RPMI7951 (cell line): ENCODE measurements around the gene DNAH10. TPM values are rescaled to one million over a fixed set of nuclear protein-coding genes. Genes with fewer than 3 reads are reported as not detected.

Experiments
- DNase-seq: peaks from one replicate; pipeline ENCODE4 v3.0.0-alpha.2; 2012; ENCODE audit warnings: low read depth
- total RNA-seq: library from RNA; depleted of rRNA; stranded (reverse); fragments of >200 nt; shearing (Covaris generic); gene quantifications from 2 replicates; pipeline ENCODE4 v1.2.3, GENCODE V29; 2014; rRNA removed

The DNAH10 gene, protein sequence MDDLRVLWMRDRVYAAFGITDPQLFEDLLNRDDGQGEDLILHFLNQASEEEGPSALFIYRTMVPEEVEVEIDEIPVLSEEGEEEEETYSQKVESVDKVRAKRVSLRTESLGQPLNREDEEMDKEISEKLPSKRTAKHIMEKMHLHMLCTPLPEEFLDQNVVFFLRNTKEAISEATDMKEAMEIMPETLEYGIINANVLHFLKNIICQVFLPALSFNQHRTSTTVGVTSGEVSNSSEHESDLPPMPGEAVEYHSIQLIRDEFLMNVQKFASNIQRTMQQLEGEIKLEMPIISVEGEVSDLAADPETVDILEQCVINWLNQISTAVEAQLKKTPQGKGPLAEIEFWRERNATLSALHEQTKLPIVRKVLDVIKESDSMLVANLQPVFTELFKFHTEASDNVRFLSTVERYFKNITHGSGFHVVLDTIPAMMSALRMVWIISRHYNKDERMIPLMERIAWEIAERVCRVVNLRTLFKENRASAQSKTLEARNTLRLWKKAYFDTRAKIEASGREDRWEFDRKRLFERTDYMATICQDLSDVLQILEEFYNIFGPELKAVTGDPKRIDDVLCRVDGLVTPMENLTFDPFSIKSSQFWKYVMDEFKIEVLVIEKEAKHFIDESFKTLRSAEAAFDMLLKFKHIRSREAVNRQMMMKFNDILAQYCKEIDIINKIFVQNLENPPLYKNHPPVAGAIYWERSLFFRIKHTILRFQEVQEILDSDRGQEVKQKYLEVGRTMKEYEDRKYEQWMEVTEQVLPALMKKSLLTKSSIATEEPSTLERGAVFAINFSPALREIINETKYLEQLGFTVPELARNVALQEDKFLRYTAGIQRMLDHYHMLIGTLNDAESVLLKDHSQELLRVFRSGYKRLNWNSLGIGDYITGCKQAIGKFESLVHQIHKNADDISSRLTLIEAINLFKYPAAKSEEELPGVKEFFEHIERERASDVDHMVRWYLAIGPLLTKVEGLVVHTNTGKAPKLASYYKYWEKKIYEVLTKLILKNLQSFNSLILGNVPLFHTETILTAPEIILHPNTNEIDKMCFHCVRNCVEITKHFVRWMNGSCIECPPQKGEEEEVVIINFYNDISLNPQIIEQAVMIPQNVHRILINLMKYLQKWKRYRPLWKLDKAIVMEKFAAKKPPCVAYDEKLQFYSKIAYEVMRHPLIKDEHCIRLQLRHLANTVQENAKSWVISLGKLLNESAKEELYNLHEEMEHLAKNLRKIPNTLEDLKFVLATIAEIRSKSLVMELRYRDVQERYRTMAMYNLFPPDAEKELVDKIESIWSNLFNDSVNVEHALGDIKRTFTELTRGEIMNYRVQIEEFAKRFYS (N-terminal part only)
- total RNA-seq, result under 0.01 and 0.10 TPM in 2 replicates

GRCh38 chr12:123761841-123762714, at the start of gene DNAH10:
Gene DNAH10, plus strand, starts transcription at chr12:123762301. Its CDS starts 36 bp downstream, at chr12:123762337.
- no peak for DNase-seq

DNA sequence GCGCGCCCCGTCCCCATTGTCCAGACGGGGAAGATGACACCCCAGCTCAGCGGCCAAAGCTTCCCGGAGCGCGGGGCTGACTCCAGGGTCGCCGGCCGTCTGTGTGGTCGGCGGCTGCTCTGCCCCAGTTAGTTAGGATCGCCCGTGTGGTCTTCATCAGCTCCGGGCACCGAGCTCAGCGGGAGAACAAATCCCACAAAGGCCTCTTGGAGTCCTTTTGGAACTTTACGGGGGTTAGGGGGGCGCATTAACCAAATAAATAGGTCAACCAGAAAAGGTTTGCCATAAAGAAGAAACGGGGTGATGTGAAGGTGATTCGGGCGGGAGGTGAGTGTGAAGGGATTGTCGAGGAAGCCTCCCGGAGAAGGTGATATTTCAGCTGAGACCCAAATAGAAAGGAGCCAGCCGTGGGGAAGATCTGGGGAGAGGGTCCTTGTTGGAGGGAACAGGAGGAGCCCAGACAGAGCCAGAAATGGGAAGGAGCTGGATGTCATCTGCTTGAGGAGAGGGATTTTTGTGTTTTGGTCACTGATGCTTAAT, 49.3 kb upstream of the DNAH10 start:
- no peak for DNase-seq

DNA sequence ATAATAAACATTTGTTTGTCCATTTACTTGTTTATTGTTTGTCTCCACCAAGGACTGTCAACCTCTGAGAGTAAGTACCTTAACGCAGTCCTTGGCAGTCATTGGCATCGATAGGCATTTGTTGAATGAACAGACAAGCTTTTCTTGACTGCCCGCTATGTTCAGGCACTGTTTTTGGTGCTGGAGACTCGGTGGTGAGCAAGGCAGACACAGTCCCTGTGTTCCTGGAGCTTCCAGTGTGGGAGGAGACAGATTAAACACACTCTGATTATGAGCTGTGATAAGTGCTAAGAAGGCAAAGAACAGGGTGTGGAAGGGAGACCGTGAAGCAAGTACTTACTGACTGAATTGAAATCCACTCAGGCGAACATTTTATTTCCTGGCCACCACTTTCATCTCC, 48.7 kb upstream of the DNAH10 start:
- no peak for DNase-seq

DNA sequence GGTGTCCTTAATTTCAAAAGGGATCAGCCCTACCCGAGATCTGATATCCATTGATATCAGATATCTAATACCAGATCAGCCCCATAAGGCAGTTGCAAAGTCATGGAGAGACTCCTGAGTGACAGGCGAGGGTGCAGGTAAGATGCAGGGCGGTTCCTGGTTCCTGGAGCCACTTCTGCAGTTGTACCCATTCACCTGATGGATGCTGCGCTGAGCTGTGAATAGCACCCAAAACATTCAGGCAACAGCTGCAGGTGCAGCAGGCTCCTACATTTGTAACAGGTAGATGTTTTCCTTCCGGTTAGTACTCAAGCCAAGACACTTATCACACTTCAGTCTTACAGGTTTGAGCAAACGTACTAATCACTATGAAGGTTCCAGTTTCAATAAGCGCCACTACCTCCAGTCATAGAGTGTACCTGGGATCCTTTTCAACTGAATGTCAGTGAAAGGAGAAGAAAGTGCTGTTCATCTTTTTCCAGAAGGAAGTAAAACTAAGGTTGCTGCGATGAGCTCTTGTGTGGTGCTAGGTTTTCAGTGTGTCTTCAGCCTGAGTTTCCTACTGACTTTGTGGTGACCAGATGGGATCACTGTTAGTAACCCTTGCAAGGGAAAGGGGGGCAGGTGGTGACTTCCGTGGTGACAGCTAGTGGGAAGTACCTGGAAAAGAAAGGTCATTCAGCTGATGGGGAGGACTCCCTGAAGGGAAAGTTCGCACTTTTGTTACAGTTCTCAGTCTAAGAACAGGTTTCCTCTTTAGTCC, 48.1 kb upstream of the DNAH10 start:
- DNase-seq, result no peak

GRCh38 chr12:123715195-123715594, 46.9 kb upstream of the DNAH10 start:
- DNase-seq, result no peak

GRCh38 chr12:123717350-123717749, 44.8 kb upstream of the DNAH10 start:
- no peak for DNase-seq

GRCh38 chr12:123720141-123720814, 41.8 kb upstream of the DNAH10 start:
- no peak for DNase-seq

- DNase-seq, result no peak
Measured at GRCh38 chr12:123721245-123721644, 40.9 kb upstream of the DNAH10 start.

DNA sequence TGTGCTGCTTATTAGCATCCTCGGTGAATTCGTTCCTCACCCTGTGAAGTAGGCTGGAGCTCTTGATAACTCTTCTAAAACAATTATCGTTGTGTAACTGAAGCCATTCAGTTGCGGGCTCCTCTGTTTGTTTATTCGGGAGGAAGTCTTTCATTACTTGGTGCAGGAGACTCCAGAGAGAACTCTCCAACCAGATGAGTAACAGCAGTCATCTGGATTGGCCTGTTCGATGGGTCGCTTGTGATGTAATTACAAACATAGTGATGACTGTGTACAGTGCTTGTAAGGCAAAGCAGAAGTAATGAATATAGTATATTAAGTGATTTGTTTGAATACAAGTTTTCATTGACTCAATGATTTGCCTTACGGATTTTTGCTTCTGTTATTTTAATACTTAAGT, 39.1 kb upstream of the DNAH10 start:
- DNase-seq, result no peak

GRCh38 chr12:123723765-123724164, 38.3 kb upstream of the DNAH10 start:
- DNase-seq, result no peak

- no peak for DNase-seq
Measured at GRCh38 chr12:123726244-123726643, 35.9 kb upstream of the DNAH10 start.

GRCh38 chr12:123726962-123727361, 35.1 kb upstream of the DNAH10 start:
- DNase-seq, result no peak

- no peak for DNase-seq
Measured at GRCh38 chr12:123727878-123728277, 34.2 kb upstream of the DNAH10 start.

- DNase-seq, result no peak
Measured at GRCh38 chr12:123731596-123731995, 30.5 kb upstream of the DNAH10 start.

DNA sequence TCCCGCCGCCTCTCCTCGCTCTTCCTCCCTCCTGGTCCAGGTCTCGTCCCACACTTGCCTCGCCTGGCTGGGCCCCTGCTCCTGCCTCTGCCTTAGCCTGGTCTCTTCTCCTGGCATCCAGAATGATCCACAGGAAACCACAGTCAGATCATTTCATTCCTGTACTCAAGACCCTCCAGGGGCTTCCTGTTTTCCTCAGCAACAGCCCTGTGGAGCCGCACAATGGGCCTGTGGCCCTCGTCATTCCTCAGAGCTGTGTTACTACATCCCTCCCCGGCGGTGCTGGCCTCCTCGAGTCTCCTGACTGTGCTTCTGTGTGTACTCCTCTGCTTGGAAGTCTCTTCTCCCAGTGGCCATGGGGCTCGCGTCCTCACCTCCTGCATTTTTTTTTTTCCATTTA, 29.9 kb upstream of the DNAH10 start:
- DNase-seq, result no peak

DNA sequence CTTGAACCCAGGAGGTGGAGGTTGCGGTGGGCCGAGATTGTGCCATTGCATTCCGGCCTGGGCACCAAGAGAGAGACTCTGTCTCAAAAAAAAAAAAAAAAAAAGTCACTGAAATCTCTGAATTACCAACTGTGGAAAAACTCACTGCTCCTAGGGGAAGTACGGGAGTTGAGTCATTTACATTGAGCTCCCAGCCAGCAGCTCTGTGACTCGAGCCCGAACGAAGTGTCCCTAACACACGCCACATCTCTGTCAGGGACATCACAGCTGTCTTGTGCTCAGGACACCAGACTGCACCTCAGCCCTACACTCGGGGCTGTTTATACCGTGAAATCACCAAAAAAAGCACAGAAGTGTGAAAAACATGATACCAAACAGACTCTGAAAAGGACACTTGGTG, 28.9 kb upstream of the DNAH10 start:
- DNase-seq, result no peak

DNA sequence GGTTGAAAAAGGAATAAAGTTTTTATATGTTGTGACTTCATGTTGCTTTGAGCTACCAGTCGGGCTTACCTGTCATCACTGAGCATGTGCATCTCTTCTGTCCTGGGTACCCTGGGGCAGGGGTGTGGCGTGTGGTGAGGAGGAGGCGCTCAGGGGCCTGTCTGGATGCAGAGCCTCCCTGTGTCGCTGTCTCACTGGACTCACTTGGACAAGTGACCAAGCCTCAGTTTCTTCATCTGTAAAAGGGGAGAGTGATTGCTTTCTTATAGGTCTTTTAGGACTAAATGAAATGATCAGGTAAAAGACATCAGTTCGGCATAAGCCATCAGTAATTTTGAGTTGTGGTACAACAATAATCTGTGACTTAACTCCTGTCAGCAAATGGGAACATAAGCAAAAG, 27.8 kb upstream of the DNAH10 start:
- DNase-seq, result no peak

GRCh38 chr12:123741937-123742572, 20.0 kb upstream of the DNAH10 start:
- no peak for DNase-seq

- no peak for DNase-seq
Measured at GRCh38 chr12:123743002-123743401, 19.1 kb upstream of the DNAH10 start.
